ENCODE data around the gene SLC1A1.

SLC1A1 gene

DNA sequence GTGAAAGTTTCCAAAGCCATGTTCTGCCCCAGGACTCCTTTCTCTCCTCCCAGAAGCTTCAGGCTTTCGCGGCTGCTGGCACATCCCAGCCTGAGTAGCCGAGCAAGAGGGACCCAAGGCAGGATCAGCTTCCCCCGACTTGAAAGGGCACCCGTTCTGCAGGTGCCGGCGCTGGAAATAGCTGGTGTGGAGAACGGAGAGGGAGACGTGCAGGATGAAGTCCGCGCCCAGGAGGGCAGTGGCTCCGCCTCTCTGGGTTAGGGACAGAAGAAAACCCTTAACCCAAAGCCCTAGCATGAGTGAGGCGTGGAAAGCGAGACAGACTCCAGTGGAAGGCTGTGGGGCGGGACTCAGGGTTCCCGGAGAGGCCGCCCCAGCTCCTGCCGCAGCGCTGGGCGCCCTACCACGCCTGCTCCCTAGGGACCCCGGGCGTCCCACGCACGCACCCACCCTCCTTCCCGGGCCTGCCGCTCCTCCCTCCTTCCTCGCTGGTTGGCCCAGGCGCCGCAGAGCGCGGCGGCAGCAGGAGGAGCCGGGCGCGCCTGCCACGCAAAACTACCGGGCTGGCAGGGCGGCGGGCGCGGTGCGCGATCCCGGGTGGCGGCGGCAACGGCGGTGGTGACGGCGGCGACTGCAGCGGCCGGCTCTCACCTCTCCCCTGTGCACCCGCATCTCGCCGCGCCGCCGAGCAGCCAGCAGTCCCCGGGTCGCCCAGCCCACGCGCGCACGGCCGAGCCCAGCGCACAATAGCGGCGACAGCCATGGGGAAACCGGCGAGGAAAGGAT, at the start of gene SLC1A1:
Gene SLC1A1 (plus strand): TSS at position 550 of the 786 bp plus-strand sequence. CDS start 212 bp downstream, at position 762.
- peak; percentile 15 for DNase-seq (ENCODE audit: low read depth)

DNA sequence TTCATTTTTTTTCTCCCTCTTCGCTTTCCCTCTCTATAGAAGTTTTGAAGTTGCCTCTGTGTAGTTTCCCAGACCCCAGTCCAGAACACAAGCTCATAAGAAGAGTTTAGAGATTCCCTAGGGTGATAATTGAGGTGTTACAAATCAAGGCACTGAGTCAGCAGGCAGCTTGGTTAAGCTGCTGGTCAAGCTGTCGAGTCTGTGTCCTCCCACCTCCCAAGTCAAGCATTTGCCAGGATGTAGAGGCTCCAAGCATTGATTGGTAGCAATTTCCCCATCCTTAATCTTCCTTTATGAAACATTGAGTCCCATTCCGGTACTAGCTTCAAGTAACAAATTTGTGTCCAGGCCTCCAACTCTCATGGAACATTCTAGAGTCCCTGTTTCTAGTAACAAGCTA, 47.5 kb upstream of the SLC1A1 start:
- no peak for DNase-seq (ENCODE audit: low read depth)

DNA sequence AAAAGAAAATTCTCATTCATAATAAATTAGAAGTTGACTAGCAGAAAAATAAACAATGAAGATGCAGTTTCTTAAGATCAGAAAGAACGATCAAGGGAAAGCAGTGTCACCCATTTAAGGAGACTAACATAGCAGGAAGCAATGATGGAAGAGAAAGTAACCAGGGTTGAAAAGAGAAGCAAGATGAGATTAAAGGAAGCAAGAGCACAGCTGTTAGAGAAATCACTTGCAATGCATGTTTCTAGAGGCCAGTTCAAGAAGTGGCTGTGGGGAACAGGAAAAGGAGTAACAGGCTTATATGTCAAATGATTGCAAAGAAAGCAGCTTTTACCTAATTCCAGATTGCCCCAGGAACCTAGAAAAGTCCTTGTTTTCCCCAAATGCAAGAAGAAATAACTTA, 46.8 kb upstream of the SLC1A1 start:
- no peak for DNase-seq (ENCODE audit: low read depth)

DNA sequence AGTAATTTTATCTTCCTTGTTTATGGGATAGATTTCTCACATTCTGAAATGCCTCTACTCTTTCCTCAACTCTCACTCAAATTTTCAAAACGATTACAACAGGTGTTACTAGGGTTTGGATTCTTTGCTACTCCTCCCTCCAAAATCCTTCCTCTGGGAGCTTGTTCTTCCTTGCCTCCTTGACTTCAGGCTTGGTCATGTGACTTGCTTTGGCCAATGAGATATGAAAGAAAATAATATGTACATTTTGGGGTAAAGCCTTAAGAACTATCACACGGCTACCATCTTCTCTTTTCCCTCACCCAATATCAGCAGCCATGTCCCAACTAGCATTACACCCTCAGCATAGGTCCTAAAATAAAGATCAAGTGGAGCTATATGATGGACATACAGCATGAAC, 28.8 kb upstream of the SLC1A1 start:
- DNase-seq (ENCODE audit: low read depth), result no peak

DNA sequence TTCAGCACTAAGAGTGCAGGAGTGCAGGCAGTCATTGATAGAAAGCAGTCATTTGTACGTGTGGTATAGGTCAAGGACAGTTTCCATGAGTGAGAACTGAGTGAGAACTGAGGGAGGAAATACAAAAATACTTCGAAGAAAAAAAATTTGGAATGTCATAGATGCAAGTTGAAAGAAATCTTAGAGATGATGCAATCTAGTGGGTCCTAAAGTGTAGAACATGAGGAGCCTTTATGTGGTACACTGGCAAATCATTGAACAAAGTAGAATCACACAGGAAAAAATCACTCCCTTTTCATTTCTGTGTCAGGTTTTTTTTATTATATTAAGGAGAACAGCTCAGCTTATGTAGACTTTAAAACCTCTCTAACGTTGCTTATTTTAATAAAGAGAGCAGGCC, 26.4 kb upstream of the SLC1A1 start:
- no peak for DNase-seq (ENCODE audit: low read depth)

DNA sequence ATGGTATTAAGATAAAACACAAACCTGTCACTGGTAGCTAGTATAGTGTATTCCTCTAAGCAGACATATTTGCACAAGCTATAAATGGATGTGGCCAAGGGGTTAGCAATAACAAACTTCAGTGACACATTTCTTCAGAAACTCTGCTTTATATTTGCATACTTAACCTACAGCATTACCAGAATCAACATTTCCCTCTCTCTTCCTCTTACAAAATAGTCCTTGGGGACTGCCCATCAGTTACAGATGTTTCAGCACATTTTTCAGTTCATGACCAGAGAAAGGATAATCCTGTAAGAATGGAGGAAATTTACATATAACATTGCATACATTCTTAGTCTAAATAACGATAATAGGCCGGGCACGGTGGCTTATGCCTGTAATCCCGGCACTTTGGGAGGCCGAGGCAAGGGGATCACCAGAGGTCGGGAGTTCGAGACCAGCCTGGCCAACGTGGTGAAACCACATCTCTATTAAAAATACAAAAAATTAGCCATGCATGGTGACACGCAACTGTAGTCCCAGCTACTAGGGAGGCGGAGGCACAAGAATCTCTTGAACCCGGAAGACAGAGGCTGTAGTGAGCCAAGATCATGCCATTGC, 25.3 kb upstream of the SLC1A1 start:
- DNase-seq (ENCODE audit: low read depth), result no peak

DNA sequence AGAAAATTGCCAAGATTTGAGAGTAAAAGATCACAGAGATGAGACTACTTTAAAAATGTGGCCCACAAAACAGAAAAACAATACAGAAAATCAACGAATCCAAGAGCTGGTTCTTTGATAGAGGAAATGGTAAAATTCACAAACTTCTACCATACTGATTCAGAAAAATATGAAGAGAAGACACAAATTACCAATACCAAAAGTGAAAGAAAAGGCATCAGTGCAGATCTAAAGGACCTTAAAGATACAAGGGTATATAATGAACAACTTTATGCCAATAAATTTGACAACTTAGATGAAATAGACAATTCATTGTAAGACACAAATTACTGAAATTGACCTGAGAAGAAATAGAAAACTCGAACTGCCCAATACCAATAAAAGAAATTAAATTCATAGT, 24.4 kb upstream of the SLC1A1 start:
- DNase-seq (ENCODE audit: low read depth), result no peak

DNA sequence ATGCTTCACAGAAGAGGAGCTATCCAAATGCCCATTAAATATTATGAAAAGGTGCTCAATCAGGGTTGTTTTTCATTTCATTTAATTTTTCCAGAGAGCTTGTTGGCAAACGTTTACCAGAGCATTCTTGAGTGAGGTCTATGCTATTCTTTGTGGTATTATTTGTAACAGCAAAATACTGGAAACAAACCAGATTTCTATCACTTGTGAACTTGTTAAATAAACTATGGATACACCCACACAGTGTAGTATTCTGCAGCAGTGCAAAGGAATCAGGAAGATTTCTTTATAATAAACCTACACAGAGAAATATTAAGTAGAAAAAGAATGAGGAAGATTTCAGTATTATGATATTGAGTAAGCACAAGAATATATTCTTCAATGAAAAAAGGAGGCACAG, 15.0 kb upstream of the SLC1A1 start:
- no peak for DNase-seq (ENCODE audit: low read depth)

DNA sequence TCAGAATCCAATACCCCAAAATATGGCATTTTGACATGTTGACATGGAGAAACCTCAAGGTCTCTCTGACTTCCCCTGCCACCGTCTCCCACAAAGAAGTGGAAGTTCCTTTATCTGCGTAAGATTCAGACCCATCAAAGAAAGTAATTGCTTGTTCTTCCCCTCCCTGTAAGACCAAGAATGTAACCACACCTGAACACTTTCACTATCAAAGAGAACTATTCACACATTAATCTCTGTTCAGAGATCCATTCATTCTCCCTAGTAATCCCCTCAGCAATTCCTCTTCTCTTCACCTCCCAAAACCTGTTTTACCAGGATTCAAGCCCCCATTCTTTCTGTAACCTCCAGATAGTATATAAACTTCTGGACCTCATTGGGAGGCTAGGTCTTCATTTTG, 4.1 kb upstream of the SLC1A1 start:
- DNase-seq (ENCODE audit: low read depth), result no peak

DNA sequence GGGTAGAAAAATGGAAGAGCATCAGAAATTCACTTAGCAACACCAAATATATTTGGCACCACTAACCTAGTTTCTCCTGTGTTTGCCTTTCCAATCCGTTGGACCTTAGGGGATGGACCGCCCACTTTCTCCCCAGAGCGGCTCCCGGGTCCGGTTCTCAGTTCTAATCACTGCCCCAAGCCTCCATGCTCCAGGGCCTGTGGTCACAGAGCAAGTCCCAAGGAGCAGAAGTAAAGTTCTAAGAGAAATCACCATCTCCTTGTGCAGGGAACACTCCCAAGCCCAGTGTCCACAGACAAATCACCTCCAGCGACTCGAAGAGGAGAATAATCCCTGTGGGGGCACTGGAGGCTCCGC, 728 bp upstream of the SLC1A1 start:
- DNase-seq (ENCODE audit: low read depth), result no peak

DNA sequence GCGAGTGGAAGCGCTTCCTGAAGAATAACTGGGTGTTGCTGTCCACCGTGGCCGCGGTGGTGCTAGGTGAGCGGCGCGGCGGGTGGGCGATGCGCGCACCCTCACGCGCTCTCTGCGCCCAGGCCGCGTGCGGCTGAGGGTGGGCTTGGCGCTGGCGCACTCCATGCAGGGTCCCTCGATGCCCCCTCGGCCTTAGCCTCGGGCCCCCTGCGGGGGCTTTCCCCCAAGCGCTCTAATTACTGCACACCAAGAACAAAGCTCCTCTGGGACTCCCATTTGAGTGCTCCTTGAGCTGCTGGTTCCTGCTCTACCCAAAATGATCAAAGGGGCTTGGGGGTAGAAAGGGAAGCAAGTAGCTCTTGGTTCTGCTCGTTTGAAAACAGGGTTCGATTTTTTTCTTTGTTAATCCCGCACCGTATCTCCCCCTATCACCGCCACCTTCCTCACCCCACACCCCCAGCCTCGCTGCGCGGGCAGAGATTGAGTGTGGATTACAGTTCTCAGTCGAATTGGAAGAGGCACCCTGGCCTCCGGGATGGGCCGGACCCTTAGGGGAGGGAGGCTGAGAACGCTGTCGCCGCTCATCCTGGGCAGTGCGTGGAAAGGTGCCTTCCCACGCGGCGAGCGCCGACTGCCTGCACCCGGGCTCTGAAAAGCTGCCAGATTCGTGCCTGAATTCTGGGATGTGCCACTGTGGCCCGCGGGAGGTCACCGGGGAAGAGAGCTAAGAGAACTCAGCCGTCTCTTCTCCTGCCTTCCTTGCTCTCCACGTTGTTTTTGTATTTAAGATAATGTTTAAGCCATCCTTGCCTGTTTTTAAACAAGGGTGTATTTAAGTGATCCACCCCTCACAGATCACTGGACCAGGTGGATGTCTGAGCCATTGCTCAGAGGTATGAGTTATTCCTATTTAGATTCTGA, 697 bp downstream of the SLC1A1 start:
- no peak for DNase-seq (ENCODE audit: low read depth)

DNA sequence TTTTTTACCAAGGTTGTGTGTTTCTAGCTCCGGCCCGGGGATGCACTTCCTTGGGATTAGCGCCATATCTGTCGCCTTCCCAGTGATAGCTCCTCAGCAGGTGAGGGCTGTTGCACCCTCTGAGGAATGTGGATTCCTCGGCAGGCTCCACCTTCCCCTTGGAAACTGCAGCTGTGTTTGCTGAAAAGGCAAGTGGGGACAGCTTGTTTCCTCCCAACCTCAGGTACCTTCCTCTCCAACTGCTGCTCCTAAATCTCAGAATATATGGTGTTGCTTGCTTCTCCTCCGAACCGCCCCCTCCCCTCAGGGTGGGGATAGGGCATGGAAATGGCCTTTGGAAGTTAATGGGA, 1.3 kb downstream of the SLC1A1 start:
- DNase-seq (ENCODE audit: low read depth), result no peak

DNA sequence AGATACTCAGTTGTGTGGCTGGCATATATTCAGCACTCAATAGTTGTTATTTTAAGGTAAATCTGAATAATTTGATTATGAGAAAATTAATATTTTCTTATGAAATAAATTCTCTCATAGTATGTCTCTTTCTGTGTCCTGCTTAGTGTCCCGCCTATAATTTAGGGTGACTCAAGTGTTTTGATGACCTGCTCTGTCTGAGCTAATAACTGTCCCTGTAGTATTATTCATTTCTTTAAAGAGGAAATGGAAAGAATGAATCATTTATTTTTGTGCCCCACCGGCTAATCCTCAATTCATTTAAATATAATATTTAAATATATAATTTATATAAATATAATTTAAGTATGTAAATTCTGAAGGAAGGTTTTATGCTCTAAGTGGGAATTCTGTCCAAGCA, 4.1 kb downstream of the SLC1A1 start:
- DNase-seq (ENCODE audit: low read depth), result no peak

DNA sequence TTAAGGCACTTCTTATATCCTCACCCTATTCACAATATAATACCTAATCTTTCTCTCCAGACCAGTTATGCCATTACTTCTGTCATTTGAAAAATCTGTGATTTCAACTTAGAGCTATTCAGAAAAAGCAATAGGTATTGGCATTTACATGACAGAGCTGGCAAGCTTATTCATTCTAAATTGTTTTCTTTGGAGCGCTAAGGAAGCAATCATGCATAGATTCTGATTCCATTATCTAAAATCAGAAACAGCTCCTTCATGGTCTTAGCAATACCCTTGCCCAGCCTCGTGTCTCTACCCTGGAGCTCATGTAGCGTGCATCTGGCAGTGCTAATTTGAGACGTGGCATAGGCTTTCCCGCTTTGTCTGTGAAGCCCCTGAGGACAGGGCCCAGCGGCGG, 4.5 kb downstream of the SLC1A1 start:
- no peak for DNase-seq (ENCODE audit: low read depth)

DNA sequence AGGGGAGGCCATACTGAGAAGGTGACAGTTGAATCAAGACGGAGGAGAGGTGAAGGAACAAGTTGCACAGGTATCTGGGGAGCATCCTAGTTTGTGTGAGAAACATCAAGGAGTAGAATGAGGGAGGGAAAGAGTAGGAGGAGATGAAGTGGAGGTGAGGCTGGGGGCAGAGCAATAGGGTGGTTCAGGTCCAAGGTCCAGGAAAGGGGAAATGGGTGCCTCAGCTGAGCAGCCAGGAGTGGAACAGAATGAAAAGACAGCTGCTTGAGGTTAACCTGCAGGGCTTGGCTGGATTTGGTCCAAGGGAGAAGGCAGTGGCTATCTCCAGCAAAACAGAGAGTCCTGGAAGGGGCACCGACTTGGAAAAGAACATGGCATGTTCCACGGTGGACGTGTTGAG, 5.3 kb downstream of the SLC1A1 start:
- DNase-seq (ENCODE audit: low read depth), result no peak

DNA sequence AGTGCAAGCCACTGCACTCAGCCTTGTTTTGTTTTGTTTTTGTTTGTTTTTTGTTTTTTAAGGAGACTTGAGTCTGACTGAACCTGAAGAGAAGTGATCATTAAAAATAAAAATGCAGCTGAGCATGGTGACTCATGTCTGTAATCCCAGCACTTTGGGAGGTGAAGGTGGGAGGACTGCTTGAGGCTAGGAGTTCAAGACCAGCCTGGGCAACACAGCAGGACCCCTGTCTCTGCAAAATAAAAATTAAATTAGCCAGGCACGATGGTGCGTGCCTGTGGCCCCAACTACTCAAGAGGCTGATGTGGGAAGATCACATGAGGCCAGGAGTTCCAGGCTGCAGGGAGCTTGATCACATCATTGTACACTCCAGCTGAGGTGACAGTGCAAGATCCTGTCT, 6.2 kb downstream of the SLC1A1 start:
- DNase-seq (ENCODE audit: low read depth), result no peak

DNA sequence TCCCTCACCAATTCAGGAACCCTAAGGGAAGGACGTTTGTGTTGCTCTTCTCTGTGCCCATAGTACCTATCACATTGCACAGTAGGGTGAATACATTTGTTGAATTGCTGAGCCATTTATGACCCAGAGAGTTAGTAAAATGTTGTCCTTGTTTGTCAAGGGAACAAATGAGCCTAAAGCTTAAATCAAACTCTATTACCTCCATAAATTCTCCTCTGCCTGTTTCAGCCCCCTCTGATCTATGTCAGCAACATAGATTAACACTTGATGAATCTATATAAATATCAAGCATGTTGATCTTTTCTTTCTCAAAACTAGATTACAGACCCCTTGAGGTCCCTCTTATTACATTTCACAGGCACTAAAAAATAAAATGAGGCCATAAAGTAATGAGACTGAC, 7.1 kb downstream of the SLC1A1 start:
- no peak for DNase-seq (ENCODE audit: low read depth)

DNA sequence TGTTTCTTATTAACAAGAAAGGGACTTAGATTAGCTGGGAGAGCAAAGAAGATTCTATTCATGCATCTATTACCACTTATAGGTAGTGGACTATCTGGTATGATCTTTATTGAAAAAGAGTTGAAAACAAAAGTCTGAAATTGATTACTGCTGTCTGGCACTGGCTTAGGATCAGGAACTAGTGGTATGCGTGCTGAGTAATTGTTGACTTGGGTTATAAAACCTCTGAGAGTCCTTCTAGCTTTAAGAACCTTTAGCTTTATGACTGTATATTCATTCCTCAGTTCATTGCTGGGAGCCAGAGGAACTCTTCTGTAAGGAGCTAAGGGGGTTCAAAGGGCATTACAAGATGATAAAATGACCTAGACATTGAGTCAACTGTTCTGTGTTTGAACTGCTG, 7.6 kb downstream of the SLC1A1 start:
- no peak for DNase-seq (ENCODE audit: low read depth)

DNA sequence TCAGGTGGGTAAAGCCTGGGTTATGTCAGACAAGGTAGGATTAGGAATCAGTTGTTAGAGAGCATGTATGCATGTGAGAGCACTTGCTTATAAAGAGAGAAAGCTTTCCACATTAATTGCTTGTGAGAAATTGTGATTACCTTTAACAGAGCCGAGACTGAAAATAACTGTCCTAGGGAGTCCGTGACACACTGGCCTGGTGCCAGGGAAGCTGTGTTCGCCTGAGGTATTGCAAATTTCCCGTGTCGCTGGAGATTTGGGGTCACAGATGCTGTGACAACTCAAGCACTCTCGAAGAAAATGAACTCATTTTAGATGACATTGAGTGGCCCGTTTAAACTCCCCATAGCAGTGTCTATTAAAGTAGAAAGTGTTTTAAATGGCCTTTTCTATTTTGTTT, 9.6 kb downstream of the SLC1A1 start:
- no peak for DNase-seq (ENCODE audit: low read depth)

DNA sequence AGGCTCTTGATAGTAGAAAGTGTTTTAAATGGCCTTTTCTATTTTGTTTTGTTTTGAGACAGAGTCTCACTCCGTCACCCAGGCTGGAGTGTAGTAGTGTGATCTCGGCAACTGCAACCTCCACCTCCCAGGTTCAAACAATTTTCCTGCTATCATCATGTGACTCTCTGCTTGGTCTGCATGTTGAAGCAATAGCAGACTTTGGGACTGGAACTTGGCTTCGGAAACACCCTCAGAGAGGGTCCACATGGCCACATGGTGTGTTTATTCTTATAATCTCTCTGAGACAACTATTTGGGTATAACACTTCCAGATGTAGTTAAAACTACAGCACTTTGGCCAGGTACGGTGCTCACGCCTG, 10.9 kb downstream of the SLC1A1 start:
- no peak for DNase-seq (ENCODE audit: low read depth)

DNA sequence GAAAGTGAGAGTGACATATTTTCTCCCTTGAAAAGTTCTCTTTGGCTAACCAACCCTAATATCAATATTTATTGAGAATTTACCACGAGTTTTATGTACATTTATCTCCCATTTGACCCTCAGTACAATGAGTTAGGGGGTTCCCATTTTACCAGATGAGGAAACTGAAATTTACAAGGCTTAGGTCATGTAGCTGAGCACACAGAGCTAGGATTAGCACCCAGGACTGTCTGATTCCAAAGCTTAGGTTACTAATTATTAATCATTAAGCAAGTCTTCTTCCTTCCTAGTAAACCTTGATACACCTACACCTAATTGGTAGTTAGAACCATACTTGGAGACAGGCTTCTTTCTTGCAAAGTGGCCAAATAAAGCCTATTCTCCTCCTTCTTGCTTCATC, 12.2 kb downstream of the SLC1A1 start:
- DNase-seq (ENCODE audit: low read depth), result no peak

DNA sequence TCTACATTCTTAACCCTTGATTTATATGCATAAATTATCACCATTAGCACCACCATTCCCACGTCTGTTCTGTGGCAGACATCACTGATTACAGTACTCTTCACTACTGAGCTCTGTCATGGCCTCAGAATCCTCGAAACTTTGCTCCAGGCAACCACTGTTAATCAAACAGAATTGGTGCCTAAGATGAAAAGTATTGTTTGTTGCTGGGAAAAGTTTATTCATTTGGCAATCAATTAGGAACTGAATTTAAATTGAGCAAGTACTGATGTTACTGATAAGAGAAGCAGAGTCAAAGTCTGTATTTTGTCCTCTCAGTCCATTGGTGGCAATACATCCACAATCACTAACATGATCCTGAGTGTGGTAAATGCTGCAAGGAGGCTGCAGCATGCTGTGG, 12.8 kb downstream of the SLC1A1 start:
- no peak for DNase-seq (ENCODE audit: low read depth)

DNA sequence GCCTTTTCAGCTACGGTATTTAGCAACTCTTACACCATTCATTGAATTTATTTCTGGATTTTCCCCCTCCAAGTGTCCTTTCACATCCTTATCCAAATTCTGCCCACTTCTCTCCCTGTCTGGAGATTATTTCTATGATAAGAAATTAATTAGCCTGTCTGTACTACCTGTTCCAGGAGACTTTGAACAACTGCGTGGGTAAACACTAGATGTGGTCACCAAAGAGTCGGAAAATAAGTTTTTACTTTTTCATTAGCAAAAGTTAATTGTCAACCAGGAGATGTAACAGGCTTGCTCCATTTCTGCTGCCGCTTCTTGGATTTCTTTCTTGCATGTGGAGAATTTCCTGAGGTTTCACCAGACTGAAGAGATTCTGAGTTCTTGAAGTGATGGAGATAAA, 14.0 kb downstream of the SLC1A1 start:
- no peak for DNase-seq (ENCODE audit: low read depth)
